Esophagus mucosa (tissue), 1 donor: ENCODE results near the gene SORCS2. TPM values are rescaled to one million over a fixed set of nuclear protein-coding genes. Genes with fewer than 3 reads are reported as not detected.
A peak's percentile ranks its signal among the peaks of the same experiment; 100 is the strongest.

Experiments used
- ATAC-seq: fragments of 200-7000 bp; cut with Tn5 transposase; one replicate; pipeline ENCODE4 v1.9.1; 2020
- total RNA-seq: library from RNA; stranded (reverse); gene quantifications from one replicate; pipeline ENCODE4 v1.2.4, GENCODE V29; 2023
- donor health status: DM: yes; HTN: yes; CAD: no.

SORCS2 gene
- total RNA-seq, 1 donor from 2014 or later = 5.0 TPM

- ATAC-seq = no peak
Observed at GRCh38 chr4:7625071-7625470, 432.7 kb downstream of the SORCS2 start.

GRCh38 chr4:7626531-7626930, 434.2 kb downstream of the SORCS2 start:
- no peak for ATAC-seq

GRCh38 chr4:7627251-7628250, 435.2 kb downstream of the SORCS2 start:
- no peak for ATAC-seq

GRCh38 chr4:7628432-7628831, 436.1 kb downstream of the SORCS2 start:
- ATAC-seq = no peak

GRCh38 chr4:7629501-7630254, 437.3 kb downstream of the SORCS2 start:
- no peak for ATAC-seq

GRCh38 chr4:7630568-7631287, 438.4 kb downstream of the SORCS2 start:
- ATAC-seq = no peak

- ATAC-seq = no peak
Observed at GRCh38 chr4:7631288-7632014, 439.1 kb downstream of the SORCS2 start.

- ATAC-seq = no peak
Observed at GRCh38 chr4:7632341-7632740, 440.0 kb downstream of the SORCS2 start.

- ATAC-seq = no peak
Observed at GRCh38 chr4:7632971-7633370, 440.6 kb downstream of the SORCS2 start.

- ATAC-seq = no peak
Observed at GRCh38 chr4:7634661-7635251, 442.4 kb downstream of the SORCS2 start.

- ATAC-seq = peak; percentile 67
Observed at GRCh38 chr4:7635445-7636239, 443.3 kb downstream of the SORCS2 start.

GRCh38 chr4:7636240-7636508, 443.8 kb downstream of the SORCS2 start:
- ATAC-seq = no peak

- ATAC-seq = no peak
Observed at GRCh38 chr4:7637139-7637538, 444.8 kb downstream of the SORCS2 start.

- no peak for ATAC-seq
Observed at GRCh38 chr4:7637971-7638370, 445.6 kb downstream of the SORCS2 start.

- no peak for ATAC-seq
Observed at GRCh38 chr4:7638489-7638888, 446.2 kb downstream of the SORCS2 start.

- ATAC-seq = no peak
Observed at GRCh38 chr4:7638984-7639789, 446.8 kb downstream of the SORCS2 start.

- peak; percentile 22 for ATAC-seq
Observed at GRCh38 chr4:7640136-7640535, 447.8 kb downstream of the SORCS2 start.

- ATAC-seq = no peak
Observed at GRCh38 chr4:7641712-7642111, 449.4 kb downstream of the SORCS2 start.

- ATAC-seq = no peak
Observed at GRCh38 chr4:7642741-7643458, 450.6 kb downstream of the SORCS2 start.

GRCh38 chr4:7645158-7645557, 452.8 kb downstream of the SORCS2 start:
- ATAC-seq = no peak
